CD4-positive, CD25-positive, alpha-beta regulatory T cell (primary cell): ENCODE measurements around the gene NRF1. TPM values are rescaled to one million over a fixed set of nuclear protein-coding genes. Genes with fewer than 3 reads are reported as not detected.

ENCODE experiments used
- polyA plus RNA-seq, 4 donors: library from polyadenylated mRNA; unstranded; fragments of 300-500 nt; fragmentation: Illumina TruSeq; gene quantifications; one replicate each; pipeline ENCODE4 v1.2.3, GENCODE V29; 2021
- total RNA-seq: library from RNA; stranded (reverse); gene quantifications from one replicate; pipeline ENCODE4 v1.2.3, GENCODE V29; 2022

Gene NRF1
- total and polyA plus RNA-seq, 5 donors from 2014 or later, result 19.6 to 42.5 (median 26.3) TPM

Other genes starting within 250 kb of the NRF1 start
- gene STRIP2, start 177.3 kb upstream of the NRF1 start, total RNA-seq, result 1.7 TPM
- gene STRIP2, start 177.3 kb upstream of the NRF1 start, polyA plus RNA-seq, result under 1 TPM in 3 of 4 donors, not detected in 1; 0.13 to 0.78 (median 0.56) TPM
- not detected for gene SMKR1, start 109.2 kb upstream of the NRF1 start, total RNA-seq
- gene SMKR1, start 109.2 kb upstream of the NRF1 start, polyA plus RNA-seq, result 1 to 10 TPM in 2 of 4 donors, under 1 TPM in 1, not detected in 1; 0.26 to 3.6 (median 1.3) TPM